H1 (cell line): ENCODE measurements around the gene LIG3.

ENCODE experiments used
- EP300 ChIP-seq, 2 experiments: IDR thresholded peaks; 1 replicate in 1 of 2; 2 replicates in 1 of 2; pipeline ENCODE4 v1.6.1; 2011 to 2012; ENCODE audit warnings: low read depth in 2 of 2, low read length in 2 of 2, mild to moderate bottlenecking in 2 of 2, borderline replicate concordance in 1 of 2, inconsistent platforms in 1 of 2, moderate library complexity in 1 of 2
- HDAC6 ChIP-seq: IDR thresholded peaks from one replicate; pipeline ENCODE4 v1.7.1; 2012; ENCODE audit warnings: low read depth, mild to moderate bottlenecking, inconsistent platforms, low read length, moderate library complexity
- TCF12 ChIP-seq: IDR thresholded peaks from 2 replicates; pipeline ENCODE4 v1.6.1; 2011; ENCODE audit warnings: low read depth, mild to moderate bottlenecking, low read length
- TF ChIP-seq, protein P1 (sequence below), 3 experiments: IDR thresholded peaks; 1 replicate in 2 of 3; 2 replicates in 1 of 3; pipeline versions ENCODE4 v1.5.1 to v1.6.1; 2011; ENCODE audit warnings: low read length in 3 of 3, mild to moderate bottlenecking in 3 of 3, inconsistent platforms in 2 of 3, low read depth in 1 of 3, moderate library complexity in 1 of 3; ENCODE audit not compliant: insufficient read depth in 1 of 3; ENCODE audit errors: control extremely low read depth in 1 of 3

GRCh38 chr17:35052780-35053179 lies 72.5 kb downstream of the LIG3 start:
- TF ChIP-seq EP300 (IDR thresholded peaks at IDR 0.05; ENCODE audit: borderline replicate concordance in 1 of 2, low read depth in 2 of 2, low read length in 2 of 2) (no peak), TCF12 (no peak), HDAC6 (no peak)
- TF ChIP-seq, protein P1, sequence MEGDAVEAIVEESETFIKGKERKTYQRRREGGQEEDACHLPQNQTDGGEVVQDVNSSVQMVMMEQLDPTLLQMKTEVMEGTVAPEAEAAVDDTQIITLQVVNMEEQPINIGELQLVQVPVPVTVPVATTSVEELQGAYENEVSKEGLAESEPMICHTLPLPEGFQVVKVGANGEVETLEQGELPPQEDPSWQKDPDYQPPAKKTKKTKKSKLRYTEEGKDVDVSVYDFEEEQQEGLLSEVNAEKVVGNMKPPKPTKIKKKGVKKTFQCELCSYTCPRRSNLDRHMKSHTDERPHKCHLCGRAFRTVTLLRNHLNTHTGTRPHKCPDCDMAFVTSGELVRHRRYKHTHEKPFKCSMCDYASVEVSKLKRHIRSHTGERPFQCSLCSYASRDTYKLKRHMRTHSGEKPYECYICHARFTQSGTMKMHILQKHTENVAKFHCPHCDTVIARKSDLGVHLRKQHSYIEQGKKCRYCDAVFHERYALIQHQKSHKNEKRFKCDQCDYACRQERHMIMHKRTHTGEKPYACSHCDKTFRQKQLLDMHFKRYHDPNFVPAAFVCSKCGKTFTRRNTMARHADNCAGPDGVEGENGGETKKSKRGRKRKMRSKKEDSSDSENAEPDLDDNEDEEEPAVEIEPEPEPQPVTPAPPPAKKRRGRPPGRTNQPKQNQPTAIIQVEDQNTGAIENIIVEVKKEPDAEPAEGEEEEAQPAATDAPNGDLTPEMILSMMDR (IDR thresholded peaks at IDR 0.05; ENCODE audit: control extremely low read depth in 1 of 3, insufficient read depth in 1 of 3, low read depth in 1 of 3, low read length in 3 of 3): no peak
